GM12878 (cell line): ENCODE results near the gene SCARB1. TPM values are rescaled to one million over a fixed set of nuclear protein-coding genes. Genes with fewer than 3 reads are reported as not detected.

Experiments used
- ATAC-seq: fragments of 200-7000 bp; cut with Tn5 transposase; 3 replicates; pipeline ENCODE4 v1.9.1; 2020; ENCODE audit warnings: mild to moderate bottlenecking, moderate library complexity
- BruUV-seq: library from RNA; stranded (reverse); fragments of 400-500 nt; replicated peaks from 2 replicates; lab custom pipeline; 2021; lab: Mats Ljungman, UMichigan
- CTCF ChIA-PET: fragments of 300-600 bp; sonication (Branson Sonifier 250); formaldehyde crosslinking; extraction: SDS; loops from one replicate; lab custom pipeline; 2021; ENCODE audit warnings: inconsistent platforms; lab: Yijun Ruan, JAX
- POLR2A ChIA-PET: fragments of 350-600 bp; formaldehyde crosslinking; extraction: SDS; loops from one replicate; lab custom pipeline; 2021; ENCODE audit warnings: inconsistent platforms; lab: Charles Lee
- RAD21 ChIA-PET: fragments of 300-600 bp; sonication (Branson Sonifier 250); formaldehyde crosslinking; loops from one replicate; lab custom pipeline; 2023; ENCODE audit warnings: antibody characterized with exemption; ENCODE audit not compliant: unreplicated experiment; lab: Charles Lee
- SMC1A ChIA-PET: fragments of 300-600 bp; sonication (Branson Sonifier 250); formaldehyde crosslinking; loops from one replicate; lab custom pipeline; 2023; ENCODE audit not compliant: unreplicated experiment, uncharacterized antibody; lab: Charles Lee
- DNase-seq: peaks from one replicate; pipeline ENCODE4 v3.0.0-alpha.2; 2011; ENCODE audit warnings: low read depth, low spot score
- FAIRE-seq: peaks from 3 replicates; lab custom pipeline; 2011; peaks lifted over from hg19 to GRCh38; lab: Jason Lieb, UNC
- H2AFZ ChIP-seq: 2 replicates; pipeline ENCODE4 v1.6.0; 2011; ENCODE audit warnings: low read depth, low read length, control low read depth; ENCODE audit not compliant: control insufficient read depth
- H3K27ac ChIP-seq: 2 replicates; pipeline ENCODE4 v1.5.1; 2011; ENCODE audit warnings: control low read depth; ENCODE audit not compliant: control insufficient read depth, insufficient read depth
- H3K27me3 ChIP-seq, 2 experiments: replicated peaks in 1 of 2; 2 replicates each; pipeline versions ENCODE4 v1.6.0 to v1.6.1; 2011; ENCODE audit warnings: low read length in 1 of 2; ENCODE audit not compliant: control insufficient read depth in 2 of 2, insufficient read depth in 2 of 2
- H3K36me3 ChIP-seq, 2 experiments: 2 replicates each; pipeline ENCODE4 v1.5.1; 2011; ENCODE audit warnings: low read length in 1 of 2; ENCODE audit not compliant: control insufficient read depth in 2 of 2, insufficient read depth in 2 of 2
- H3K4me1 ChIP-seq: 2 replicates; pipeline ENCODE4 v1.6.1; 2011; ENCODE audit warnings: mild to moderate bottlenecking, low read length, moderate library complexity, mixed read lengths; ENCODE audit not compliant: control insufficient read depth, insufficient read depth
- H3K4me2 ChIP-seq: 2 replicates; pipeline ENCODE4 v1.6.0; 2011; ENCODE audit warnings: control low read depth; ENCODE audit not compliant: control insufficient read depth, insufficient read depth
- H3K4me3 ChIP-seq: fragments of 200-600 bp; sonication (generic); 2 replicates; pipeline ENCODE4 v1.5.1; 2016
- H3K79me2 ChIP-seq: 2 replicates; pipeline ENCODE4 v1.6.0; 2011; ENCODE audit warnings: low read length; ENCODE audit not compliant: control insufficient read depth, insufficient read depth
- H3K9ac ChIP-seq: 2 replicates; pipeline ENCODE4 v1.8.0; 2011; ENCODE audit warnings: low read length, control low read depth, mixed read lengths; ENCODE audit not compliant: control insufficient read depth, insufficient read depth
- H3K9me3 ChIP-seq: replicated peaks from 3 replicates; pipeline ENCODE4 v1.5.1; 2011; ENCODE audit warnings: mild to moderate bottlenecking, low read length; ENCODE audit not compliant: control insufficient read depth, insufficient read depth
- H4K20me1 ChIP-seq: 2 replicates; pipeline ENCODE4 v1.6.0; 2011; ENCODE audit not compliant: control insufficient read depth, insufficient read depth
- FOXM1 ChIP-seq: IDR thresholded peaks from 2 replicates; pipeline ENCODE4 v1.6.1; 2012; ENCODE audit warnings: low read depth, mild to moderate bottlenecking, inconsistent platforms, low read length, moderate library complexity
- WGBS: methylation state at CpG from one replicate; pipeline ENCODE4 v1.1.6; 2016; ENCODE audit warnings: low lambda C conversion rate; ENCODE audit not compliant: insufficient replicate concordance, insufficient coverage; ENCODE audit errors: missing lambda C conversion rate; 5-methylcytosine and 5-hydroxymethylcytosine counted together
- in situ Hi-C: fragments of 300-500 bp; cut with MboI; formaldehyde crosslinking; loops from 9 replicates; pipeline ENCODE4 v1.14.3; 2018; ENCODE audit warnings: mixed read lengths
- intact Hi-C: fragments of 100-400 bp; cut with micrococcal nuclease; formaldehyde crosslinking; loops from one replicate; pipeline ENCODE4 v1.14.2; 2022; ENCODE audit not compliant: unreplicated experiment
- polyA plus RNA-seq, 11 experiments: library from polyadenylated mRNA; depleted of rRNA in 4 of 11; unstranded in 6 of 11; stranded (reverse) in 5 of 11; fragments of >200 nt; fragmentation: Nextera tagmentation in 4 of 11; fragmentation: Illumina TruSeq in 1 of 11; extraction: Ambion mirVana in 4 of 11; extraction: Trizol in 1 of 11; gene quantifications; 1 replicate in 1 of 11; 2 replicates in 10 of 11; pipeline versions ENCODE4 v1.2.1 to v1.2.3, GENCODE V29; 2011 to 2016; ENCODE audit warnings: inconsistent platforms in 2 of 11, missing spikeins in 2 of 11, low read depth in 1 of 11
- total RNA-seq, 4 experiments: library from RNA; depleted of rRNA in 3 of 4; stranded (reverse); fragments of >200 nt in 3 of 4; fragmentation: Illumina TruSeq in 1 of 4; extraction: Trizol in 1 of 4; gene quantifications; 2 replicates each; pipeline versions ENCODE4 v1.2.1 to v1.2.3, GENCODE V29; 2013 to 2021
- TF ChIP-seq, protein P1 (sequence below): fragments of 450-650 bp; IDR thresholded peaks from 2 replicates; pipeline ENCODE4 v1.6.1; 2018; ENCODE audit warnings: borderline replicate concordance, mild to moderate bottlenecking; ENCODE audit not compliant: partially characterized antibody

Gene SCARB1
- total and polyA plus RNA-seq, 10 of the 15 experiments (the other 5 are each of a cell fraction or from before 2014, with no cell fraction given), result 0.34 to 104 (median 63.1) TPM

DNA sequence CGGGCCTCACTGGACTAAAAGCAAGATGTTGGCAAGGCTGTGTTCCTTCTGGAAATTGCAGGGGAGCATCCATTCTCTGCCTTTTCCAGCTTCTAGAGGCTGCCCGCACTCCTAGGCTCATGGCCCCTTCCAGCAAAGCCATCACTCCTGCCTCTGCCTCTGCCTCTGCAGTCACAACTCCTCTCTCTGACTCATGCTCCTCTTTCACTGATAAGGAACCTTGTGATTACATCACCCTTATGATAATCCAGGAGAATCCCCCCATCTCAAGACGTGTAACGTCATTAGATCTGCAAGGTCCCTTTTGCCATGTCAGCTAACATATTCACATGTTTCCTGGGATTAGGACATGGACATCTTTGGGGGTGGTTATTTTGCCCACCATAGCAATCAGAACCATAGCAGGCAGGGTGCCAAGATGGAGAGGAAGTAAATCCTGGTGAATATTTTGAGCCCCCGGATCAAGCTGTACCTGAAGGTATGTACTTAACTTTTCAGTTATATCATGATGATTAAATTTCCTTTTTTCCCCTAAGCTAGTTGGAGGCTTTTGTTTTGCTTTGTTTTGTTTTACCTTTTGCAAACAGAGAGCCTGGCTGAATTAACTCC lies 123.6 kb downstream of the SCARB1 start:
- H3K79me2 ChIP-seq, result no peaks in the 10 kb centered on the region
- POLR2A ChIA-PET, result interaction anchor here (1.5 kb wide), 1 partner anchor 27 kb away, joined by 3 read pairs; no protein-coding TSS in a partner anchor
- no TSS peak for BruUV-seq
- WGBS, result 65% methylated on average over 5 of the region's 5 CpGs
- no peak overlapping the region for H3K4me2 ChIP-seq
- SMC1A ChIA-PET, result interaction anchor here (1.0 to 1.2 kb wide), 2 partner anchors 27 to 78 kb away, joined by 3 read pairs; no protein-coding TSS in a partner anchor
- no peaks in the 10 kb centered on the region for H4K20me1 ChIP-seq
- ATAC-seq, result no peak
- H3K9me3 ChIP-seq, result no peaks in the 10 kb centered on the region; the same call in 2 of the 3 replicates
- no peak for TF ChIP-seq FOXM1
- TF ChIP-seq, protein P1, sequence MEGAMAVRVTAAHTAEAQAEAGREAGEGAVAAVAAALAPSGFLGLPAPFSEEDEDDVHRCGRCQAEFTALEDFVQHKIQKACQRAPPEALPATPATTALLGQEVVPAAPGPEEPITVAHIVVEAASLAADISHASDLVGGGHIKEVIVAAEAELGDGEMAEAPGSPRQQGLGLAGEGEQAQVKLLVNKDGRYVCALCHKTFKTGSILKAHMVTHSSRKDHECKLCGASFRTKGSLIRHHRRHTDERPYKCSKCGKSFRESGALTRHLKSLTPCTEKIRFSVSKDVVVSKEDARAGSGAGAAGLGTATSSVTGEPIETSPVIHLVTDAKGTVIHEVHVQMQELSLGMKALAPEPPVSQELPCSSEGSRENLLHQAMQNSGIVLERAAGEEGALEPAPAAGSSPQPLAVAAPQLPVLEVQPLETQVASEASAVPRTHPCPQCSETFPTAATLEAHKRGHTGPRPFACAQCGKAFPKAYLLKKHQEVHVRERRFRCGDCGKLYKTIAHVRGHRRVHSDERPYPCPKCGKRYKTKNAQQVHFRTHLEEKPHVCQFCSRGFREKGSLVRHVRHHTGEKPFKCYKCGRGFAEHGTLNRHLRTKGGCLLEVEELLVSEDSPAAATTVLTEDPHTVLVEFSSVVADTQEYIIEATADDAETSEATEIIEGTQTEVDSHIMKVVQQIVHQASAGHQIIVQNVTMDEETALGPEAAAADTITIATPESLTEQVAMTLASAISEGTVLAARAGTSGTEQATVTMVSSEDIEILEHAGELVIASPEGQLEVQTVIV, result no peak
- CTCF ChIA-PET, result interaction anchor here (0.5 to 1.0 kb wide), 2 partner anchors 27 to 614 kb away, joined by 3 read pairs; no protein-coding TSS in a partner anchor
- no peak overlapping the region for H2AFZ ChIP-seq
- H3K4me3 ChIP-seq, result no peak overlapping the region
- H3K4me1 ChIP-seq, result no peaks in the 10 kb centered on the region
- in situ Hi-C loops, result loop anchor here (10.0 kb wide), 1 partner anchor 55 kb away; no protein-coding TSS in a partner anchor
- RAD21 ChIA-PET, result interaction anchor here (1.3 to 1.5 kb wide), 3 partner anchors 8 to 287 kb away, joined by 3 read pairs; no protein-coding TSS in a partner anchor
- FAIRE-seq, result no peak
- no peak overlapping the region for H3K27ac ChIP-seq
- intact Hi-C loops, result no loop called here
- no peak for DNase-seq
- no peak overlapping the region for H3K9ac ChIP-seq
- H3K36me3 ChIP-seq, result no peaks in the 10 kb centered on the region
- no peaks in the 10 kb centered on the region; a peak in 1 of 4 replicates for H3K27me3 ChIP-seq
